B cell (primary cell): ENCODE measurements around the gene EPB41L2. TPM values are rescaled to one million over a fixed set of nuclear protein-coding genes. Genes with fewer than 3 reads are reported as not detected.

Experiments used
- ATAC-seq: fragments of 200-7000 bp; cut with Tn5 transposase; one replicate; pipeline ENCODE4 v1.10.0; 2021; ENCODE audit warnings: low read depth, mild to moderate bottlenecking, moderate number of reproducible peaks, moderate library complexity
- CTCF ChIA-PET: fragments of 350-600 bp; sonication (Branson Sonifier 250); formaldehyde crosslinking; loops from one replicate; lab custom pipeline; 2021; ENCODE audit warnings: antibody characterized with exemption, inconsistent platforms; lab: Charles Lee
- POLR2A ChIA-PET: fragments of 350-600 bp; sonication (Branson Sonifier 250); formaldehyde crosslinking; loops from one replicate; lab custom pipeline; 2021; ENCODE audit warnings: antibody characterized with exemption; lab: Charles Lee
- DNase-seq: peaks from one replicate; pipeline ENCODE4 v3.0.0; 2013
- H2AFZ ChIP-seq: 2 replicates; pipeline ENCODE4 v1.6.1; 2012; ENCODE audit warnings: mild to moderate bottlenecking, low read depth, low read length; ENCODE audit not compliant: insufficient read depth, poor library complexity, severe bottlenecking
- H3K27ac ChIP-seq, 2 donors: 1 replicate in 1 of 2; 2 replicates in 1 of 2; pipeline ENCODE4 v1.5.1; 2012 to 2013; ENCODE audit warnings: low read length in 2 of 2, mild to moderate bottlenecking in 2 of 2, moderate library complexity in 1 of 2
- H3K27me3 ChIP-seq, 4 experiments: fragments of 200-600 bp in 1 of 4; sonication (generic) in 1 of 4; replicated peaks in 1 of 4; 1 replicate in 2 of 4; 2 replicates in 2 of 4; pipeline versions ENCODE4 v1.6.1 to v1.7.0; 2013 to 2016; ENCODE audit warnings: low read length in 3 of 4, mild to moderate bottlenecking in 2 of 4, mixed read lengths in 1 of 4, moderate library complexity in 1 of 4; ENCODE audit not compliant: insufficient read depth in 4 of 4, control insufficient read depth in 3 of 4; ENCODE audit errors: control extremely low read depth in 1 of 4
- H3K36me3 ChIP-seq, 2 experiments: replicated peaks in 1 of 2; 1 replicate in 1 of 2; 2 replicates in 1 of 2; pipeline versions ENCODE4 v1.6.1 to v1.7.1; 2013; ENCODE audit warnings: low read length in 1 of 2; ENCODE audit not compliant: insufficient read depth in 2 of 2, control insufficient read depth in 1 of 2; ENCODE audit errors: control extremely low read depth in 1 of 2, extremely low read depth in 1 of 2
- H3K4me1 ChIP-seq, 2 donors: fragments of 200-600 bp in 1 of 2; sonication (generic) in 1 of 2; 1 replicate in 1 of 2; 2 replicates in 1 of 2; pipeline versions ENCODE4 v1.5.1 to v1.6.1; 2013 to 2017; ENCODE audit warnings: low read length in 2 of 2; ENCODE audit not compliant: control insufficient read depth in 2 of 2, insufficient read depth in 2 of 2
- H3K4me2 ChIP-seq: replicated peaks from 2 replicates; pipeline ENCODE3; 2012; ENCODE audit warnings: mild to moderate bottlenecking, low read depth, low read length; ENCODE audit not compliant: poor library complexity, severe bottlenecking
- H3K4me3 ChIP-seq, 5 experiments: fragments of 200-600 bp in 1 of 5; sonication (generic) in 1 of 5; 1 replicate in 3 of 5; 2 replicates in 2 of 5; pipeline versions ENCODE4 v1.5.1 to v1.7.0; 2011 to 2016; ENCODE audit warnings: low read length in 4 of 5, mild to moderate bottlenecking in 4 of 5, low read depth in 2 of 5, control low read depth in 1 of 5, moderate library complexity in 1 of 5; ENCODE audit not compliant: insufficient read depth in 1 of 5; ENCODE audit errors: control extremely low read depth in 1 of 5, extremely low read depth in 1 of 5
- H3K79me2 ChIP-seq: fragments of 200-600 bp; sonication (generic); one replicate; pipeline ENCODE4 v1.6.0; 2016; ENCODE audit warnings: low read length; ENCODE audit not compliant: control insufficient read depth, insufficient read depth
- H3K9ac ChIP-seq: fragments of 200-600 bp; sonication (generic); 2 replicates; pipeline ENCODE4 v1.6.1; 2017; ENCODE audit warnings: mild to moderate bottlenecking, low read length, moderate library complexity
- H3K9me3 ChIP-seq, 3 donors: one replicate each; pipeline versions ENCODE4 v1.6.1 to v1.7.1; 2013; ENCODE audit warnings: low read length in 2 of 3; ENCODE audit not compliant: control insufficient read depth in 2 of 3, insufficient read depth in 1 of 3; ENCODE audit errors: control extremely low read depth in 1 of 3
- H4K20me1 ChIP-seq: 2 replicates; pipeline ENCODE4 v1.6.0; 2012; ENCODE audit warnings: mild to moderate bottlenecking, low read length; ENCODE audit not compliant: insufficient read depth, control insufficient read depth, poor library complexity, severe bottlenecking
- H3K27ac Mint-ChIP-seq: one replicate; pipeline ENCODE4 v1.8.0; 2021; ENCODE audit warnings: mixed read lengths
- H3K27me3 Mint-ChIP-seq: one replicate; pipeline ENCODE4 v1.8.0; 2021; ENCODE audit warnings: mixed read lengths
- H3K4me1 Mint-ChIP-seq: one replicate; pipeline ENCODE4 v1.8.0; 2021; ENCODE audit warnings: mixed read lengths
- H3K4me3 Mint-ChIP-seq: one replicate; pipeline ENCODE4 v1.8.0; 2021; ENCODE audit warnings: mixed read lengths
- H3K9me3 Mint-ChIP-seq: one replicate; pipeline ENCODE4 v1.8.0; 2022; ENCODE audit warnings: mixed read lengths; ENCODE audit not compliant: insufficient read depth
- CTCF ChIP-seq: fragments of 200-600 bp; IDR thresholded peaks from one replicate; pipeline ENCODE4 v1.8.0; 2022; ENCODE audit warnings: antibody characterized with exemption, mild to moderate bottlenecking
- EZH2 ChIP-seq: IDR thresholded peaks from 2 replicates; pipeline ENCODE4 v1.6.1; 2012; ENCODE audit warnings: borderline replicate concordance, low read depth, mild to moderate bottlenecking, moderate library complexity, low read length; ENCODE audit not compliant: insufficient read depth, poor library complexity, severe bottlenecking
- WGBS: methylation state at CpG from one replicate; pipeline ENCODE4 v1.1.5; 2013; ENCODE audit warnings: missing lambda C conversion rate; ENCODE audit not compliant: insufficient coverage; 5-methylcytosine and 5-hydroxymethylcytosine counted together
- intact Hi-C: fragments of 100-400 bp; cut with micrococcal nuclease; formaldehyde crosslinking; loops from one replicate; pipeline ENCODE4 v1.10.0; 2022
- polyA plus RNA-seq: library from polyadenylated mRNA; depleted of rRNA; stranded (reverse); fragments of >200 nt; gene quantifications from 2 replicates; pipeline ENCODE4 v1.2.3, GENCODE V29; 2012
- total RNA-seq, 2 donors: library from RNA; stranded (reverse); fragments of 120-200 nt in 1 of 2; gene quantifications; 1 replicate in 1 of 2; 2 replicates in 1 of 2; pipeline versions ENCODE4 v1.2.3 to v1.2.4, GENCODE V29; 2013 to 2022

Gene EPB41L2
- total and polyA plus RNA-seq, 2 donors (not counting 1 experiment from before 2014, with no cell fraction given): 17.8 to 61.0 TPM

GRCh38 chr6:130873746-130874145, 189.3 kb downstream of the EPB41L2 start:
- ChIA-PET POLR2A (no interaction called here), CTCF (interaction anchor here (0.6 to 5.5 kb wide), 10 partner anchors 9 to 552 kb away, joined by 3 to 37 read pairs (median 6); no protein-coding TSS in a partner anchor)
- H4K20me1 ChIP-seq: no peaks in the 10 kb centered on the region
- no peak for DNase-seq
- TF ChIP-seq EZH2: no peak
- no peak for TF ChIP-seq CTCF
- no peak overlapping the region for H2AFZ ChIP-seq
- intact Hi-C loops: loop anchor here (5.0 to 10.0 kb wide), 2 partner anchors 836 to 1279 kb away; no protein-coding TSS in a partner anchor
- no peak overlapping the region for H3K9ac ChIP-seq
- H3K4me3 ChIP-seq: no peak overlapping the region
- WGBS: 100% methylated on average over 1 of the region's 5 CpGs
- Mint-ChIP-seq H3K4me3 (no peak overlapping the region), H3K27ac (no peak overlapping the region), H3K27me3 (no peaks in the 10 kb centered on the region), H3K4me1 (no peaks in the 10 kb centered on the region), H3K9me3 (no peaks in the 10 kb centered on the region)
- no peaks in the 10 kb centered on the region for H3K9me3 ChIP-seq
- no peaks in the 10 kb centered on the region for H3K79me2 ChIP-seq
- ATAC-seq: no peak
- H3K27me3 ChIP-seq: no peaks in the 10 kb centered on the region
- H3K4me1 ChIP-seq: no peaks in the 10 kb centered on the region
- no peak overlapping the region for H3K27ac ChIP-seq
- no peak overlapping the region for H3K4me2 ChIP-seq
- no peaks in the 10 kb centered on the region for H3K36me3 ChIP-seq

- Histone ChIP-seq H3K27ac (no peak overlapping the region), H3K9ac (no peak overlapping the region), H3K36me3 (no peaks in the 10 kb centered on the region), H3K4me3 (no peak overlapping the region), H3K4me1 (no peaks in the 10 kb centered on the region), H3K4me2 (no peak overlapping the region), H3K27me3 (no peaks in the 10 kb centered on the region), H3K79me2 (no peaks in the 10 kb centered on the region), H2AFZ (no peak overlapping the region), H4K20me1 (no peaks in the 10 kb centered on the region), H3K9me3 (no peaks in the 10 kb centered on the region)
- TF ChIP-seq EZH2 (no peak), CTCF (peak; percentile 98)
- intact Hi-C loops: loop anchor here (1.0 to 10.0 kb wide), 4 partner anchors 550 to 1373 kb away; no protein-coding TSS in a partner anchor
- no peak overlapping the region for H3K4me3 Mint-ChIP-seq
- H3K9me3 Mint-ChIP-seq: no peaks in the 10 kb centered on the region
- ChIA-PET POLR2A (no interaction called here), CTCF (interaction anchor here (0.6 to 5.5 kb wide), 28 partner anchors 8 to 1553 kb away, joined by 3 to 37 read pairs (median 6); no protein-coding TSS in a partner anchor)
- 98% methylated on average over 5 of the region's 8 CpGs for WGBS
- no peak overlapping the region for H3K27ac Mint-ChIP-seq
- DNase-seq: peak; percentile 72
- ATAC-seq: peak; percentile 43
- H3K4me1 Mint-ChIP-seq: no peaks in the 10 kb centered on the region
- H3K27me3 Mint-ChIP-seq: no peaks in the 10 kb centered on the region
Observed at GRCh38 chr6:130872250-130873095, 190.6 kb downstream of the EPB41L2 start.
